H1 (cell line): ENCODE results near the gene SEC61A1. TPM values are rescaled to one million over a fixed set of nuclear protein-coding genes. Genes with fewer than 3 reads are reported as not detected.

Experiments used
- CTCF ChIA-PET: fragments of 300-600 bp; sonication (Branson Sonifier 250); formaldehyde crosslinking; loops from one replicate; lab custom pipeline; 2021; ENCODE audit not compliant: partially characterized antibody; lab: Charles Lee
- POLR2A ChIA-PET: fragments of 300-600 bp; sonication (Branson Sonifier 250); formaldehyde crosslinking; loops from one replicate; lab custom pipeline; 2021; ENCODE audit warnings: inconsistent platforms; ENCODE audit not compliant: partially characterized antibody; lab: Charles Lee
- DNase-seq, 2 experiments: peaks; one replicate each; pipeline versions ENCODE4 v3.0.0 to v3.0.0-alpha.2; 2010 to 2022; ENCODE audit warnings: low spot score in 2 of 2, low read depth in 1 of 2, mixed read lengths in 1 of 2
- FAIRE-seq: peaks from 2 replicates; lab custom pipeline; 2011; peaks lifted over from hg19 to GRCh38; lab: Jason Lieb, UNC
- H2AFZ ChIP-seq: 2 replicates; pipeline ENCODE4 v1.8.1; 2012; ENCODE audit warnings: low read length, inconsistent platforms
- H2AK5ac ChIP-seq: 2 replicates; pipeline ENCODE4 v1.6.1; 2013; ENCODE audit warnings: low read depth, low read length
- H2BK120ac ChIP-seq: replicated peaks from 2 replicates; pipeline ENCODE3; 2013; ENCODE audit warnings: low read depth, low read length, inconsistent platforms
- H2BK12ac ChIP-seq: 2 replicates; pipeline ENCODE4 v1.6.1; 2013; ENCODE audit warnings: low read depth, low read length
- H2BK15ac ChIP-seq: 2 replicates; pipeline ENCODE4 v1.6.1; 2013; ENCODE audit warnings: low read length
- H2BK20ac ChIP-seq: 2 replicates; pipeline ENCODE4 v1.6.1; 2013; ENCODE audit warnings: low read length
- H2BK5ac ChIP-seq: 2 replicates; pipeline ENCODE4 v1.6.1; 2013; ENCODE audit warnings: low read depth, low read length
- H3K14ac ChIP-seq: 2 replicates; pipeline ENCODE4 v1.6.1; 2013; ENCODE audit warnings: inconsistent platforms; ENCODE audit not compliant: insufficient read length
- H3K18ac ChIP-seq: 2 replicates; pipeline ENCODE4 v1.6.1; 2013; ENCODE audit warnings: low read length; ENCODE audit errors: extremely low read depth
- H3K23ac ChIP-seq: 2 replicates; pipeline ENCODE4 v1.6.1; 2013; ENCODE audit warnings: inconsistent platforms; ENCODE audit not compliant: insufficient read length
- H3K23me2 ChIP-seq: 2 replicates; pipeline ENCODE4 v1.6.1; 2013; ENCODE audit warnings: low read depth, low read length
- H3K27ac ChIP-seq: 2 replicates; pipeline ENCODE4 v1.6.1; 2011; ENCODE audit warnings: low read depth, low read length, inconsistent platforms
- H3K27me3 ChIP-seq, 4 experiments: replicated peaks in 1 of 4; 1 replicate in 1 of 4; 2 replicates in 3 of 4; pipeline versions ENCODE4 v1.6.1 to v1.8.1; 2011 to 2013; ENCODE audit warnings: low read length in 3 of 4, mild to moderate bottlenecking in 3 of 4, inconsistent platforms in 2 of 4, mixed read lengths in 2 of 4, moderate library complexity in 1 of 4; ENCODE audit not compliant: control insufficient read depth in 3 of 4, insufficient read depth in 3 of 4; ENCODE audit errors: extremely low read depth in 1 of 4
- H3K36me3 ChIP-seq, 4 experiments: 2 replicates each; pipeline versions ENCODE4 v1.6.1 to v1.8.1; 2011 to 2013; ENCODE audit warnings: mild to moderate bottlenecking in 4 of 4, low read length in 3 of 4, moderate library complexity in 2 of 4, control low read depth in 1 of 4, inconsistent platforms in 1 of 4; ENCODE audit not compliant: insufficient read depth in 4 of 4, control insufficient read depth in 2 of 4
- H3K4ac ChIP-seq: replicated peaks from 2 replicates; pipeline ENCODE3; 2013; ENCODE audit warnings: low read length, low read depth, mixed read lengths, inconsistent platforms; ENCODE audit not compliant: insufficient read length
- H3K4me1 ChIP-seq, 4 experiments: replicated peaks in 1 of 4; 1 replicate in 1 of 4; 2 replicates in 3 of 4; pipeline versions ENCODE4 v1.6.1 to v1.8.1; 2011 to 2013; ENCODE audit warnings: low read length in 3 of 4, inconsistent platforms in 2 of 4, mixed read lengths in 1 of 4; ENCODE audit not compliant: insufficient read depth in 4 of 4, control insufficient read depth in 3 of 4
- H3K4me2 ChIP-seq, 2 experiments: 2 replicates each; pipeline versions ENCODE4 v1.6.1 to v1.8.1; 2011 to 2013; ENCODE audit warnings: low read depth in 2 of 2, low read length in 2 of 2, control low read depth in 1 of 2, inconsistent platforms in 1 of 2, mild to moderate bottlenecking in 1 of 2; ENCODE audit not compliant: insufficient read depth in 1 of 2
- H3K4me3 ChIP-seq, 4 experiments: fragments of 200-600, 300-600 bp in 1 of 4; sonication (generic), shearing (Covaris generic), sonication (Bioruptor Twin) in 1 of 4; 2 replicates each; pipeline versions ENCODE4 v1.5.1 to v1.8.1; 2011 to 2016; ENCODE audit warnings: low read length in 4 of 4, low read depth in 3 of 4, control low read depth in 2 of 4, inconsistent platforms in 2 of 4, mild to moderate bottlenecking in 2 of 4, mixed read lengths in 1 of 4, moderate library complexity in 1 of 4; ENCODE audit not compliant: insufficient read depth in 2 of 4; ENCODE audit errors: extremely low read depth in 1 of 4
- H3K56ac ChIP-seq: replicated peaks from 2 replicates; pipeline ENCODE3; 2013; ENCODE audit warnings: low read depth, mild to moderate bottlenecking, mixed read lengths, low read length, inconsistent platforms; ENCODE audit not compliant: insufficient read length
- H3K79me1 ChIP-seq: 2 replicates; pipeline ENCODE4 v1.6.1; 2013; ENCODE audit warnings: low read depth, low read length, control low read depth
- H3K79me2 ChIP-seq, 2 experiments: 2 replicates each; pipeline versions ENCODE4 v1.6.1 to v1.8.1; 2012 to 2013; ENCODE audit warnings: low read length in 2 of 2, mild to moderate bottlenecking in 2 of 2, inconsistent platforms in 1 of 2; ENCODE audit not compliant: insufficient read depth in 2 of 2, control insufficient read depth in 1 of 2
- H3K9ac ChIP-seq, 4 experiments: replicated peaks in 1 of 4; 1 replicate in 1 of 4; 2 replicates in 3 of 4; pipeline versions ENCODE4 v1.6.1 to v1.8.1; 2011 to 2013; ENCODE audit warnings: low read depth in 3 of 4, low read length in 3 of 4, control low read depth in 2 of 4, mild to moderate bottlenecking in 2 of 4, moderate library complexity in 2 of 4, inconsistent platforms in 1 of 4; ENCODE audit errors: extremely low read depth in 1 of 4
- H3K9me3 ChIP-seq, 2 experiments: 2 replicates each; pipeline versions ENCODE4 v1.6.1 to v1.8.1; 2012 to 2013; ENCODE audit warnings: mild to moderate bottlenecking in 2 of 2, moderate library complexity in 2 of 2, control low read depth in 1 of 2, inconsistent platforms in 1 of 2, low read depth in 1 of 2, low read length in 1 of 2, mixed read lengths in 1 of 2; ENCODE audit not compliant: insufficient read depth in 2 of 2
- H4K20me1 ChIP-seq, 2 experiments: replicated peaks in 1 of 2; 2 replicates each; pipeline versions ENCODE3 to v1.8.1; 2011 to 2013; ENCODE audit warnings: inconsistent platforms in 2 of 2, low read length in 2 of 2, mild to moderate bottlenecking in 1 of 2; ENCODE audit not compliant: insufficient read depth in 2 of 2, control insufficient read depth in 1 of 2
- H4K5ac ChIP-seq: 2 replicates; pipeline ENCODE4 v1.6.1; 2013; ENCODE audit warnings: low read length, low read depth, mixed read lengths, inconsistent platforms; ENCODE audit not compliant: insufficient read length
- H4K8ac ChIP-seq: 2 replicates; pipeline ENCODE4 v1.8.0; 2013; ENCODE audit warnings: mild to moderate bottlenecking, moderate library complexity, low read length, inconsistent platforms; ENCODE audit not compliant: insufficient read depth; ENCODE audit errors: extremely low read depth
- H4K91ac ChIP-seq: replicated peaks from 2 replicates; pipeline ENCODE3; 2013; ENCODE audit warnings: low read length, mixed read lengths, inconsistent platforms; ENCODE audit not compliant: insufficient read length
- KDM1A ChIP-seq: fragments of 200-600, 300-600 bp; sonication (generic); IDR thresholded peaks from 2 replicates; pipeline ENCODE4 v1.7.1; 2016; ENCODE audit warnings: mild to moderate bottlenecking, low read length, borderline replicate concordance
- PHF8 ChIP-seq: fragments of 200-600 bp; sonication (generic); conservative IDR thresholded peaks from 2 replicates; pipeline ENCODE4 v1.7.1; 2012; ENCODE audit warnings: low read depth, mild to moderate bottlenecking, inconsistent platforms, low read length, moderate library complexity
- WGBS, 2 experiments: shearing (Covaris generic) in 1 of 2; methylation state at CpG; one replicate each; pipeline versions ENCODE4 v1.1.6 to v1.1.7; 2013 to 2015; ENCODE audit warnings: low lambda C conversion rate in 2 of 2, mixed read lengths in 2 of 2, inconsistent platforms in 1 of 2, low coverage in 1 of 2, missing lambda C conversion rate in 1 of 2; ENCODE audit not compliant: insufficient replicate concordance in 2 of 2, insufficient coverage in 1 of 2, insufficient read length in 1 of 2; ENCODE audit errors: extremely low coverage in 1 of 2, missing lambda C conversion rate in 1 of 2; 5-methylcytosine and 5-hydroxymethylcytosine counted together
- polyA plus RNA-seq, 7 experiments: library from polyadenylated mRNA; depleted of rRNA in 3 of 7; stranded (reverse) in 5 of 7; unstranded in 2 of 7; fragments of >200 nt in 5 of 7; fragments of 200-250 nt in 2 of 7; gene quantifications; 1 replicate in 5 of 7; 2 replicates in 1 of 7; 4 replicates in 1 of 7; pipeline versions ENCODE4 v1.2.1 to v1.2.3, GENCODE V29; 2011 to 2013; ENCODE audit warnings: missing spikeins in 2 of 7, mixed read lengths in 2 of 7
- total RNA-seq: library from RNA; stranded (reverse); fragmentation: NEBNext Ultra II Directional; extraction: Animal tissue kit (Norgen Biotek cat#: 25700); gene quantifications from 2 replicates; pipeline ENCODE4 v1.2.1, GENCODE V29; 2021
- TF ChIP-seq, protein P1 (sequence below): IDR thresholded peaks from 2 replicates; pipeline ENCODE4 v1.6.1; 2012; ENCODE audit warnings: inconsistent platforms

The SEC61A1 gene
- total and polyA plus RNA-seq, 2 of the 8 experiments (the other 6 are each of a cell fraction or from before 2014, with no cell fraction given): 133 to 165 TPM

DNA sequence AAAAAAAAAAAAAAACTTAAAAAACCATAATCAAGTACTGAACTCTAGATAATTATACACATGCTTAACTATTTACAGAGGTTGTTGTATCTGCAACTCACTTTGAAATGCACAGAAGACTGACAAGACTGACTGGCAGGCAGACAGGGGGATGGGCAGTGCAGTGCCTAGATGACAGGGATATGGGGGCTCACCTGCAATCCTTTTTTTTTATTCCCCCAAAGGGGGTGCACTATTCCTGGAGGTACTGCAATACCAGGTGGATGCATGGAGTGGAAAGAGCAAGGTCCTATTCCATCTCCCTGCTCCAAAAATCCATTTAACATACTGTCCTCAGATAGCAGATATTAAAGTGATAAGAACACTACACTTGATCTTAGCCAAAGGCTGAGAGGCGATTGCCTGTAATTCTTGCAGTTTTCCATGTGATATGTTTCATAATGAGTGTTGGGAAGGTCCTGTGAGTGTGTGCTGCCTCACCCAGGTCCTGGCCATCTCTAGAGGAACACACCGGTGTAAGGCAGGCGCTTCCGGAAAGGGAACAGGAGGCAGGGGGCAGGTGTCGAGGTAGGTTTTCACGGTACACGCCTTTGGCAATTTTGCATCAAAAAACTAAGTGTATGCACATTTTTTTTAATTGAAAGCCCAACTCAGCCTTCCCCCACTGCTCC is 22.7 kb downstream of the SEC61A1 start:
- DNase-seq: no peak

More for the DNA sequence above, 22.7 kb downstream of the SEC61A1 start:
- Histone ChIP-seq H3K56ac (no peak overlapping the region), H3K4me2 (peak overlapping the region; percentile 85 to 87), H3K14ac (no peak overlapping the region), H2BK20ac (no peak overlapping the region), H2BK5ac (0 out of 2 replicates have a peak overlapping the region, but pooled peaks have one; percentile 28), H3K27me3 (peaks cover 0 to 9% (median 4%) of the 10 kb centered on the region in 4 experiments; a peak in 5 of 7 replicates), H2BK120ac (no peak overlapping the region), H2AFZ (peak overlapping the region; percentile 71; the same call in 1 of the 2 replicates), H3K79me1 (peaks cover 4% of the 10 kb centered on the region; the same call in 1 of the 2 replicates), H3K4me3 (peak overlapping the region; percentile 45 to 62 (median 54)), H4K91ac (no peak overlapping the region), H3K9ac (peak overlapping the region in 1 of 4 experiments; percentile 40; a peak in 2 of 7 replicates), H3K4ac (no peak overlapping the region), H3K79me2 (no peaks in the 10 kb centered on the region), H2AK5ac (no peak overlapping the region), H3K27ac (no peak overlapping the region), H2BK15ac (no peak overlapping the region), H3K9me3 (no peaks in the 10 kb centered on the region), H4K20me1 (peaks cover 17 to 30% of the 10 kb centered on the region in 2 experiments), H3K4me1 (peaks cover 5 to 22% (median 14%) of the 10 kb centered on the region in 4 experiments), H3K36me3 (peaks cover 9 to 35% (median 19%) of the 10 kb centered on the region in 4 experiments), H4K5ac (peak overlapping the region; percentile 10), H3K23me2 (peaks cover 9% of the 10 kb centered on the region; the same call in 1 of the 2 replicates), H4K8ac (no peak overlapping the region), H3K18ac (peak overlapping the region; percentile 78; the same call in 1 of the 2 replicates), H3K23ac (no peak overlapping the region), H2BK12ac (no peak overlapping the region)
- WGBS, 2 experiments: 17% methylated on average over 7 of the region's 7 CpGs; no CpG with 5 or more reads in 1 of the 2 experiments
- POLR2A ChIA-PET: interaction anchor here (0.6 to 1.5 kb wide), 2 partner anchors 9 to 302 kb away, joined by 3 to 5 read pairs; no protein-coding TSS in a partner anchor
- CTCF ChIA-PET: interaction anchor here (0.6 to 3.1 kb wide), 6 partner anchors 8 to 81 kb away, joined by 3 to 11 read pairs (median 6); partner anchors contain the start of gene RUVBL1
- no peak for FAIRE-seq
- TF ChIP-seq PHF8 (0 out of 2 replicates have a peak, but pooled peaks have one; percentile 25), KDM1A (no peak)
- TF ChIP-seq, protein P1, sequence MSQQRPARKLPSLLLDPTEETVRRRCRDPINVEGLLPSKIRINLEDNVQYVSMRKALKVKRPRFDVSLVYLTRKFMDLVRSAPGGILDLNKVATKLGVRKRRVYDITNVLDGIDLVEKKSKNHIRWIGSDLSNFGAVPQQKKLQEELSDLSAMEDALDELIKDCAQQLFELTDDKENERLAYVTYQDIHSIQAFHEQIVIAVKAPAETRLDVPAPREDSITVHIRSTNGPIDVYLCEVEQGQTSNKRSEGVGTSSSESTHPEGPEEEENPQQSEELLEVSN: 0 out of 2 replicates have a peak, but pooled peaks have one; percentile 29
